WI38 (cell line): ENCODE results near the gene PFKFB3.

Source experiments
- H3K4me3 ChIP-seq: 2 replicates; pipeline ENCODE4 v1.5.1; 2011; ENCODE audit warnings: low read depth, mild to moderate bottlenecking, control low read depth, low read length
- CTCF ChIP-seq: IDR thresholded peaks from 2 replicates; pipeline ENCODE4 v1.5.1; 2012; ENCODE audit warnings: low read depth, mild to moderate bottlenecking, control low read depth, low read length

Gene PFKFB3

GRCh38 chr10:6274040-6274439 is 71.3 kb downstream of the PFKFB3 start:
- no peak for TF ChIP-seq CTCF
- H3K4me3 ChIP-seq = no peak overlapping the region

GRCh38 chr10:6274484-6274883 is 71.8 kb downstream of the PFKFB3 start:
- no peak for TF ChIP-seq CTCF
- H3K4me3 ChIP-seq = no peak overlapping the region

DNA sequence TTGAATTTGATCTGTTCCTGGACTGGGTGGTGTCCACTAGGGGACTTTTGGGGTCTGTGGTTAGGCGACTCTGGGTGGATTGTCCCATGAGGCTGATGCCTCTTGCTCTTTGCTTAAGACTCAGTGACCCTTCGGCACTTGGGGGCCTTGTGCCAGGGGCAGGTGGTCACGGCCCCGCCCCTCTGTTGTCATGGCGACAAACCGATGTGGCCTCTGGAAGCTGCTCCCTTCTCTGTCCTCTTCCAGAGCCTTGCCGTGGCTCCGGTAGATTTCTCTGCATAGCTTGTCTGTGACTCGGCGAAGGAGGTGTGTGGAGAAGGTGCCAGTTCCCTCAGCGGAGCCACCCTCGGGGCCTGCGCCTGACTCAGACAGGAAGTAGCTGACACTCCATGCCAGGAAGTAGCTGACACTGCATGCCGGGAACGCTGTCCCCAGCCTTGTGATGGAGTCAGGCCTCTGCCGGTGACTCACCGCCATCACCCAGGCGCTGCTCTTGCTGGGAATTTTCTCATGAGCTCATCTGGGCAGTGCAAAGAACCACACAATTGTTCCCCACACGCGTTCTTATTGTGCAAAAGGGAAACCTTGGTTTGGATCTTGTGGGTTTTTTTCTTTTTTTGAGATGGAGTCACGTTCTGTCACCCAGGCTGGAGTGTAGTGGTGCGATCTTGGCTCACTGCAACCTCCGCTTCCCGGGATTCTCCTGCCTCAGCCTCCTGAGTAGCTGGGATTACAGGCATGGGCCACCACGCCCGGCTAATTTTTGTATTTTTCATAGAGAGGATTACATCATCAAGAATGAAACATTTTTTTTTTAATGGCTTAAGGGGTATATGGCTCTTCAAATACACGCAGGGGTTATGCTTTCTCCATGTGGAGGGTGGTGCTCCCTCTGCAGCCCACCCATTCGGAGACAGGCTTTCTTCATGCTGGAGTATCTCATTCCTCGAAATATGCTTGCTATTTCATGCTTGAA is 72.6 kb downstream of the PFKFB3 start:
- peak overlapping the region; percentile 45 for H3K4me3 ChIP-seq
- 0 out of 2 replicates have a peak, but pooled peaks have one; percentile 8 for TF ChIP-seq CTCF

DNA sequence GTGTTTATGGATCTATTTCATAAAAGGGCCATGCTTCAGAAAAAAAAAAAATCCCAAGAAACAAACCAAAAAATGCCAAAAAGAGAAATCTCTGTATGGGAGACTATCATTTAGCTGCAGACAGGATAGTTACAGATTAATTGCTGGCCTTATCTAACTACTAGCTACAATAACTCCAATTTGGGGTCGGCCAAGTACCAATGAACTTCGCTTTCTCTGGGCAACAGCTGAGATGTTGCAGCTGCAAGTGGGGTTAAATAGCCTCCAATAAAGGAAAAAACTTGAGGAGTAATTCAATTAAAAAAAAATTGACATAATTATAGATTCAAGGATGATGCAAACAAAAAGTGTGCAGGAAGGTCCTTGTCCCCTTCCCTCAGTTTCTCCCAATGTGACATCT is 73.6 kb downstream of the PFKFB3 start:
- TF ChIP-seq CTCF = no peak
- H3K4me3 ChIP-seq = no peak overlapping the region

DNA sequence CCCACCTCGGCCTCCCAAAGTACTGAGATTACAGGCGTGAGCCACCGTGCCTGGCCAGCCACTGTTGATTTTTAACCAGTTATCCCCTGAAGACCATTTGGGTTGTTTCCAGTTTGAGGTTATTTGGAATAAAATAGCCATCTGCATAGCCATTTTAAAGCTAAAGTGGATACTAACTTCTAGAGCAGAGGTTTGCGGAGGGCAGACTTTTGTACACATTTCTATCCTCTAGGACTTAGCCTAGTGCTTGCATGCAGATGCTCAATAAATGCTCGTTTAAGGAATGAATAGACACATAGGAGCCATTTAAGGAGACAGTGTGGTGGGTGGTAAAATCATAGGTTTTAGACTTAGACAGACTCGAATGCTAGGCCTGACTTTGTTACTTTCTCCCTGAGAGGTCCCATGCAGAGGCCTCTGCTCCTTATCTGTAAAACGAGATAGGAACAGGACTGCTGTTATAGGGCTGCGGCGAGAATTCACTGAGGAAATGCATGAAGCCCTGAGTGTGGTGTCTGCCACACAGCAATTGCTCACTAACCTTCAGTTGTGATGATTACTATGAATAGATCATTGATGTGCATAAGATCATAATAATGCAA is 75.9 kb downstream of the PFKFB3 start:
- no peak for TF ChIP-seq CTCF
- H3K4me3 ChIP-seq = no peak overlapping the region

DNA sequence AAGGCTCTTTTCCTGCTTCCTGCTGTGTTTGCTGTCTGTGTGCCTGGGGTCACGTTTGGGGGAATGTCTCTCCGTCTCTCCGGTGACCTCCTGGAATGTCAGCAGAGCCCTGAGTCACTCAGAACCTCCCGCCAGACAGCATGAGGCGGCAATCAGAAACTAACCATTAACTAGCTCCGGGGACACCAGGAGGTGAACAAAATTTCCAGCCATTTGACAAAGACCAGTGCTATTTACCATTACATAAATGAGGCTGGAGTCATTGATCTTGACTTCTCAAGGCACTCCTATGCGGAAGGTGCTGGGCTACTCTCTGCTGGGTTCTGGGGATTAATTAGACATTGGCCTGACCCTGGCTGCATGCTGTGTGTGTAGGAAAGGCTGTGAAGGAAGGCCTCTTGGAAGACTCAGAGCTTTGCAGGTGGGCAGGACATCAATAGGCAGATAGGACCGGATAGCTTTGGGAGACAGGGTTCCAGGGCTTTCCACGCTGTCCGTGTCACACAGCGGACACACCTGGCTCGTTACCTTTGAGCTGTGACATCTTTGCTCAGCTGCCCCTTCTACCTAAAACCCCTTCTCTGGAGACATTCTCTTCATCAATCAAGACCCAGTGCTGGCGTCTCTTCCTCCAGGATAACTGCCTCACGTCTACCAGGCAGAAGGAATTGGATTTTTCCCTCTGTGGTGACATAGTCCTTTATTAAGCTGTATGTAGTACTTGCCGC is 77.0 kb downstream of the PFKFB3 start:
- no peak overlapping the region for H3K4me3 ChIP-seq
- no peak for TF ChIP-seq CTCF
